SJCRH30 (cell line): Measurements from ENCODE around the gene CD14. TPM values are rescaled to one million over a fixed set of nuclear protein-coding genes. Genes with fewer than 3 reads are reported as not detected.
"Not testable (repeated sequence)": the region's sequence is repeated elsewhere in the genome, so short reads cannot be mapped to it uniquely, and the experiment has no call there.

Experiments
- DNase-seq, 2 experiments: peaks; one replicate each; pipeline ENCODE4 v3.0.0-alpha.2; 2015 to 2020
- H3K27ac ChIP-seq: fragments of 250-450 bp; sonication (Bioruptor Pico); 2 replicates; pipeline ENCODE4 v1.5.1; 2020; ENCODE audit warnings: mild to moderate bottlenecking, moderate library complexity
- H3K27me3 ChIP-seq: fragments of 250-450 bp; sonication (Bioruptor Pico); 2 replicates; pipeline ENCODE4 v1.5.1; 2020; ENCODE audit warnings: mild to moderate bottlenecking, moderate library complexity
- H3K36me3 ChIP-seq: fragments of 250-450 bp; sonication (Bioruptor Pico); 2 replicates; pipeline ENCODE4 v1.5.1; 2020; ENCODE audit warnings: mild to moderate bottlenecking, moderate library complexity
- H3K4me1 ChIP-seq: fragments of 250-450 bp; sonication (Bioruptor Pico); 2 replicates; pipeline ENCODE4 v1.5.1; 2020; ENCODE audit warnings: mild to moderate bottlenecking, moderate library complexity
- H3K4me3 ChIP-seq: fragments of 250-450 bp; sonication (Bioruptor Pico); 2 replicates; pipeline ENCODE4 v1.5.1; 2020; ENCODE audit warnings: mild to moderate bottlenecking, moderate library complexity
- H3K9me3 ChIP-seq: fragments of 250-450 bp; sonication (Bioruptor Pico); replicated peaks from 2 replicates; pipeline ENCODE4 v1.5.1; 2020; ENCODE audit warnings: mild to moderate bottlenecking, moderate library complexity
- total RNA-seq: library from RNA; depleted of rRNA; stranded (reverse); fragments of >200 nt; shearing (Covaris generic); gene quantifications from 2 replicates; pipeline ENCODE4 v1.2.3, GENCODE V29; 2014; rRNA removed

CD14 gene
- 0.18 and 0.38 TPM in 2 replicates for total RNA-seq

GRCh38 chr5:140633021-140633471, at the start of gene CD14:
CD14 (minus strand) TSS chr5:140633175; CDS start chr5:140633071, 104 bp downstream.
- peak in 1 of 2 experiments; percentile 14 for DNase-seq
- H3K27me3 ChIP-seq: no peaks in the 10 kb centered on the region

GRCh38 chr5:140678993-140679392, 46.0 kb upstream of the CD14 start:
- Histone ChIP-seq H3K4me3 (no peak overlapping the region), H3K36me3 (peaks cover 45% of the 10 kb centered on the region), H3K27me3 (no peaks in the 10 kb centered on the region), H3K4me1 (no peaks in the 10 kb centered on the region), H3K9me3 (no peaks in the 10 kb centered on the region), H3K27ac (no peak overlapping the region)
- DNase-seq: no peak

More at GRCh38 chr5:140633021-140633471, at the start of gene CD14:
- no peak within 1 kb of the TSS for H3K27ac ChIP-seq
- H3K4me1 ChIP-seq: no peaks in the 10 kb centered on the region
- no peak within 1 kb of the TSS for H3K4me3 ChIP-seq
- H3K36me3 ChIP-seq: no peaks in the 10 kb centered on the region
- H3K9me3 ChIP-seq: no peaks in the 10 kb centered on the region

- H3K4me1 ChIP-seq: no peaks in the 10 kb centered on the region
- H3K27ac ChIP-seq: no peak overlapping the region
- H3K9me3 ChIP-seq: no peaks in the 10 kb centered on the region
- no peak overlapping the region for H3K4me3 ChIP-seq
- peaks cover 52% of the 10 kb centered on the region for H3K36me3 ChIP-seq
- H3K27me3 ChIP-seq: no peaks in the 10 kb centered on the region
- DNase-seq: no peak
These were observed 45.0 kb upstream of the CD14 start for GRCh38 chr5:140677947-140678346.

- Histone ChIP-seq H3K36me3 (peaks cover 64% of the 10 kb centered on the region), H3K27ac (no peak overlapping the region)
These were observed 41.7 kb upstream of the CD14 start for GRCh38 chr5:140674629-140675028.

GRCh38 chr5:140674211-140674610, 41.2 kb upstream of the CD14 start:
- Histone ChIP-seq H3K4me1 (no peaks in the 10 kb centered on the region), H3K27me3 (no peaks in the 10 kb centered on the region), H3K9me3 (no peaks in the 10 kb centered on the region), H3K27ac (no peak overlapping the region), H3K4me3 (no peak overlapping the region), H3K36me3 (peaks cover 64% of the 10 kb centered on the region)
- no peak for DNase-seq

More at GRCh38 chr5:140674629-140675028, 41.7 kb upstream of the CD14 start:
- H3K4me3 ChIP-seq: no peak overlapping the region
- DNase-seq: no peak
- no peaks in the 10 kb centered on the region for H3K9me3 ChIP-seq
- no peaks in the 10 kb centered on the region for H3K4me1 ChIP-seq
- no peaks in the 10 kb centered on the region for H3K27me3 ChIP-seq

- no peaks in the 10 kb centered on the region for H3K27me3 ChIP-seq
- H3K36me3 ChIP-seq: peaks cover 63% of the 10 kb centered on the region
- H3K4me1 ChIP-seq: no peaks in the 10 kb centered on the region
- no peaks in the 10 kb centered on the region for H3K9me3 ChIP-seq
- no peak within 1 kb of the TSS for H3K27ac ChIP-seq
- no peak within 1 kb of the TSS for H3K4me3 ChIP-seq
- no peak for DNase-seq
These were observed 40.4 kb upstream of the CD14 start, which contains the start of gene DND1 for GRCh38 chr5:140673187-140673976. DND1 (minus strand) TSS chr5:140673576; CDS start chr5:140673542, 34 bp downstream.

GRCh38 chr5:140672455-140673186, 39.6 kb upstream of the CD14 start:
- H3K27ac ChIP-seq: no peak overlapping the region
- no peaks in the 10 kb centered on the region for H3K4me1 ChIP-seq
- no peak overlapping the region for H3K4me3 ChIP-seq
- H3K27me3 ChIP-seq: no peaks in the 10 kb centered on the region
- DNase-seq: no peak
- no peaks in the 10 kb centered on the region for H3K9me3 ChIP-seq
- H3K36me3 ChIP-seq: peaks cover 60% of the 10 kb centered on the region

GRCh38 chr5:140671472-140672125, 38.6 kb upstream of the CD14 start:
- Histone ChIP-seq H3K27me3 (no peaks in the 10 kb centered on the region), H3K9me3 (no peaks in the 10 kb centered on the region), H3K36me3 (peaks cover 59% of the 10 kb centered on the region)

GRCh38 chr5:140671035-140671434, 38.1 kb upstream of the CD14 start:
- H3K27ac ChIP-seq, H3K4me3 ChIP-seq, H3K9me3 ChIP-seq, DNase-seq, H3K27me3 ChIP-seq, H3K4me1 ChIP-seq: not testable (repeated sequence)
- H3K36me3 ChIP-seq: peaks cover 54% of the 10 kb centered on the region

More at GRCh38 chr5:140671472-140672125, 38.6 kb upstream of the CD14 start:
- H3K27ac ChIP-seq: no peak overlapping the region
- no peak for DNase-seq
- no peaks in the 10 kb centered on the region for H3K4me1 ChIP-seq
- H3K4me3 ChIP-seq: no peak overlapping the region

- H3K4me1 ChIP-seq: no peaks in the 10 kb centered on the region
- peak within 1 kb of the TSS; percentile 77 for H3K4me3 ChIP-seq
- peaks cover 39% of the 10 kb centered on the region for H3K36me3 ChIP-seq
- H3K27ac ChIP-seq: peak within 1 kb of the TSS; percentile 70
- DNase-seq: peak; percentile 96 to 98
- H3K9me3 ChIP-seq: no peaks in the 10 kb centered on the region
- H3K27me3 ChIP-seq: no peaks in the 10 kb centered on the region
These were observed 31.6 kb upstream of the CD14 start, which contains the start of gene WDR55 for GRCh38 chr5:140664359-140665119. WDR55 (plus strand) TSS chr5:140664904; CDS start chr5:140664913, 9 bp downstream.

GRCh38 chr5:140664030-140664358, 31.0 kb upstream of the CD14 start:
- H3K9me3 ChIP-seq: no peaks in the 10 kb centered on the region
- H3K27me3 ChIP-seq: no peaks in the 10 kb centered on the region
- DNase-seq: no peak
- peak overlapping the region; percentile 70 for H3K27ac ChIP-seq
- H3K36me3 ChIP-seq: peaks cover 39% of the 10 kb centered on the region
- H3K4me1 ChIP-seq: no peaks in the 10 kb centered on the region
- peak overlapping the region; percentile 77 for H3K4me3 ChIP-seq

- DNase-seq, H3K27me3 ChIP-seq, H3K9me3 ChIP-seq, H3K4me1 ChIP-seq, H3K27ac ChIP-seq, H3K4me3 ChIP-seq: not testable (repeated sequence)
- peaks cover 65% of the 10 kb centered on the region for H3K36me3 ChIP-seq
These were observed 27.4 kb upstream of the CD14 start for GRCh38 chr5:140660371-140660770.

- no peak overlapping the region for H3K4me3 ChIP-seq
- H3K27ac ChIP-seq: no peak overlapping the region
- peaks cover 79% of the 10 kb centered on the region for H3K36me3 ChIP-seq
- DNase-seq: no peak
- H3K4me1 ChIP-seq: no peaks in the 10 kb centered on the region
- no peaks in the 10 kb centered on the region for H3K9me3 ChIP-seq
- H3K27me3 ChIP-seq: no peaks in the 10 kb centered on the region
These were observed 25.9 kb upstream of the CD14 start for GRCh38 chr5:140658870-140659269.

- no peak for DNase-seq
- H3K36me3 ChIP-seq: peaks cover 30% of the 10 kb centered on the region
- H3K9me3 ChIP-seq: no peaks in the 10 kb centered on the region
These were observed 14.1 kb upstream of the CD14 start for GRCh38 chr5:140647042-140647419.

More at GRCh38 chr5:140647042-140647419, 14.1 kb upstream of the CD14 start:
- H3K27ac ChIP-seq: peak overlapping the region; percentile 15; the same call in 1 of the 2 replicates
- peak overlapping the region; percentile 72 for H3K4me3 ChIP-seq
- H3K27me3 ChIP-seq: no peaks in the 10 kb centered on the region
- H3K4me1 ChIP-seq: peaks cover 5% of the 10 kb centered on the region; the same call in 1 of the 2 replicates
